Measurements from ENCODE around the gene FEN1.

Gene FEN1

DNA sequence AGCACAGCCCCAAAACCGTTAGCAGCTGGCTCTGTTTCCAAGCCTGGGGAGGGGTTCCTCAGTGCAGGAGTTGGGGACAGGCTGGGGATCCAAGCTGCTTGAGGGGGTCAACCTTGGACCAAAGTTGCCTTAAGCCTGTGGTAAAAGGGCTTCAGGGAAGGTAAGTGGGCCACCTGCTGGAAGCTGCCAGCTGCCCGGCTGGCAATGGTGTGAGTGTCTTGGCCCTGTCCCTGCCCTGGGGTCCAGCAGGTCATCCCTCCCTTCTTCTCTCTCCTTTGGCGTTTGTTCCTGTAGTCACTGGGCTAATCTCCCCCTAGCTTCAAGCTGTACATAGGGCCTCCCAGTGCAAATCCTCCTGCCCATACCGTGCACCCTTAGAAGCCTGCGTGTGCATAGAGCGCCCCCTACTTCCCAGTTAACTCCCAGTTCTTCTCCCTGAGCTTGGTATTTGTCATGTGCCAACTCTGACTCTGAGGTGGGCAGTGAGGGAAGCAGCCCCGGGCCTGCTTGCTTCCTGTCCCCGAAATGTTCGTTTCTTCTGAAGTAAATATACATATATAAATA lies 4.7 kb upstream of the FEN1 start:
- Histone ChIP-seq H2BK5ac (ENCODE audit: low read length) (no peak overlapping the region), H3K4me1 (ENCODE audit: control insufficient read depth in 2 of 2, insufficient read depth in 1 of 2, low read depth in 1 of 2, low read length in 2 of 2) (peaks cover under 1 to 3% of the 10 kb centered on the region in 2 donors), H3K4me3 (ENCODE audit: low read length in 2 of 2) (no peak overlapping the region), H3K9ac (ENCODE audit: low read depth, low read length, poor library complexity) (no peak overlapping the region), H4K8ac (ENCODE audit: low read depth, low read length) (no peak overlapping the region), H4K91ac (ENCODE audit: low read depth, low read length, poor library complexity) (no peak overlapping the region), H3K4ac (ENCODE audit: low read length) (no peak overlapping the region), H3K9me3 (replicated peaks in 1 of 2; ENCODE audit: control insufficient read depth in 2 of 2, insufficient read depth in 1 of 2, low read depth in 1 of 2, low read length in 2 of 2) (no peaks in the 10 kb centered on the region), H2AK5ac (ENCODE audit: low read depth, low read length) (no peak overlapping the region), H2BK120ac (ENCODE audit: low read depth, low read length) (no peak overlapping the region), H3K27me3 (ENCODE audit: control insufficient read depth in 3 of 3, insufficient read depth in 3 of 3, low read depth in 1 of 3, low read length in 3 of 3) (no peaks in the 10 kb centered on the region), H2AFZ (ENCODE audit: low read length) (no peak overlapping the region), H3K4me2 (ENCODE audit: insufficient read depth, low read length, poor library complexity, severe bottlenecking) (no peak overlapping the region), H3K36me3 (replicated peaks in 1 of 2; ENCODE audit: control insufficient read depth in 2 of 2, insufficient read depth in 2 of 2, low read length in 2 of 2) (peaks cover 55 to 76% of the 10 kb centered on the region in 2 donors), H2BK12ac (ENCODE audit: low read length) (no peak overlapping the region), H3K18ac (ENCODE audit: low read length) (no peak overlapping the region), H3K27ac (replicated peaks; ENCODE audit: low read length) (no peak overlapping the region), H2BK15ac (ENCODE audit: low read length) (no peak overlapping the region), H3K23ac (ENCODE audit: low read depth, low read length, poor library complexity) (no peak overlapping the region), H3K14ac (ENCODE audit: low read length) (no peak overlapping the region), H3K79me1 (ENCODE audit: low read depth, low read length) (peaks cover 11% of the 10 kb centered on the region)
- WGBS, 2 donors (ENCODE audit: extremely low coverage in 2 of 2, insufficient read length in 2 of 2, insufficient replicate concordance in 1 of 2): no CpG with 5 or more reads among the region's 9 CpGs
- peak; percentile 30 for DNase-seq (ENCODE audit: low spot score)

DNA sequence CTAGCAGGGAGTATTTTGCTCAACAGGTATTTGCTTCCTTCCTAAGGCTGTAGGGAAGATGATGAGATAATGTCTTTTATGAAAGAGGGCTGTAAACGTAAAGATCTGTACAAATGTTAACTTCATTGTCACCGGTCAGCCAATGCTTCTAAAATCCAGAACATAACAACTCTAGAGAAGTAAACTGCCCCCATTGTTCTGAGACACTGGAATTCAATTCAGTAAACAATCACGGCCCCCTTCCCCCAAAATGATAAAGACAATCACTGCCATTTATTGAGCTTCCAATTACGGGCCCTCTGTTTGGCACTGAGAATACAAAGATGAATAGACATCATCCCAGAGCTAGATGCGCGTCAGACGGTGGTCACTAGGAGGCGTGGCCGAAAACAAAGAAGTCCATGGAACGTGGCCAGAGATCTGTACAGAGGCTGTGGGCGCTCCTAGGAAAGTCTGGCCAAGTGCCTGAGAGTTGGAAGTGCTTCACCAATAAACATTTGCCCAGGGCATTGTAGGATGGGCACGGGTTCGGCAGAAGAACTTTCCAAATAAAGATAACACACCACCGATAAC lies 888 bp upstream of the FEN1 start:
- no peak overlapping the region for H4K91ac ChIP-seq (ENCODE audit: low read depth, low read length, poor library complexity)
- H2AFZ ChIP-seq (ENCODE audit: low read length): peak overlapping the region; percentile 98
- no peak overlapping the region for H3K4ac ChIP-seq (ENCODE audit: low read length)
- H3K9ac ChIP-seq (ENCODE audit: low read depth, low read length, poor library complexity): no peak overlapping the region
- no peak overlapping the region for H2BK120ac ChIP-seq (ENCODE audit: low read depth, low read length)
- peaks cover 3 to 9% of the 10 kb centered on the region in 2 donors for H3K4me1 ChIP-seq (ENCODE audit: control insufficient read depth in 2 of 2, insufficient read depth in 1 of 2, low read depth in 1 of 2, low read length in 2 of 2)
- peak overlapping the region; percentile 96 for H2BK5ac ChIP-seq (ENCODE audit: low read length)
- H4K8ac ChIP-seq (ENCODE audit: low read depth, low read length): no peak overlapping the region
- H3K23ac ChIP-seq (ENCODE audit: low read depth, low read length, poor library complexity): no peak overlapping the region
- H2AK5ac ChIP-seq (ENCODE audit: low read depth, low read length): no peak overlapping the region
- H3K14ac ChIP-seq (ENCODE audit: low read length): no peak overlapping the region
- H3K4me2 ChIP-seq (ENCODE audit: insufficient read depth, low read length, poor library complexity, severe bottlenecking): peak overlapping the region; percentile 70
- H3K18ac ChIP-seq (ENCODE audit: low read length): no peak overlapping the region
- H2BK12ac ChIP-seq (ENCODE audit: low read length): no peak overlapping the region
- H3K79me1 ChIP-seq (ENCODE audit: low read depth, low read length): peaks cover 12% of the 10 kb centered on the region
- H3K27me3 ChIP-seq (ENCODE audit: control insufficient read depth in 3 of 3, insufficient read depth in 3 of 3, low read depth in 1 of 3, low read length in 3 of 3): no peaks in the 10 kb centered on the region
- peak; percentile 66 for DNase-seq (ENCODE audit: low spot score)
- H2BK15ac ChIP-seq (ENCODE audit: low read length): no peak overlapping the region
- no peaks in the 10 kb centered on the region for H3K9me3 ChIP-seq (replicated peaks in 1 of 2; ENCODE audit: control insufficient read depth in 2 of 2, insufficient read depth in 1 of 2, low read depth in 1 of 2, low read length in 2 of 2)
- peak overlapping the region; percentile 95 for H3K27ac ChIP-seq (replicated peaks; ENCODE audit: low read length)
- peak overlapping the region; percentile 93 to 98 for H3K4me3 ChIP-seq (ENCODE audit: low read length in 2 of 2)
- WGBS, 2 donors (ENCODE audit: extremely low coverage in 2 of 2, insufficient read length in 2 of 2, insufficient replicate concordance in 1 of 2): no CpG with 5 or more reads among the region's 14 CpGs
- peaks cover 49 to 67% of the 10 kb centered on the region in 2 donors for H3K36me3 ChIP-seq (replicated peaks in 1 of 2; ENCODE audit: control insufficient read depth in 2 of 2, insufficient read depth in 2 of 2, low read length in 2 of 2)

DNA sequence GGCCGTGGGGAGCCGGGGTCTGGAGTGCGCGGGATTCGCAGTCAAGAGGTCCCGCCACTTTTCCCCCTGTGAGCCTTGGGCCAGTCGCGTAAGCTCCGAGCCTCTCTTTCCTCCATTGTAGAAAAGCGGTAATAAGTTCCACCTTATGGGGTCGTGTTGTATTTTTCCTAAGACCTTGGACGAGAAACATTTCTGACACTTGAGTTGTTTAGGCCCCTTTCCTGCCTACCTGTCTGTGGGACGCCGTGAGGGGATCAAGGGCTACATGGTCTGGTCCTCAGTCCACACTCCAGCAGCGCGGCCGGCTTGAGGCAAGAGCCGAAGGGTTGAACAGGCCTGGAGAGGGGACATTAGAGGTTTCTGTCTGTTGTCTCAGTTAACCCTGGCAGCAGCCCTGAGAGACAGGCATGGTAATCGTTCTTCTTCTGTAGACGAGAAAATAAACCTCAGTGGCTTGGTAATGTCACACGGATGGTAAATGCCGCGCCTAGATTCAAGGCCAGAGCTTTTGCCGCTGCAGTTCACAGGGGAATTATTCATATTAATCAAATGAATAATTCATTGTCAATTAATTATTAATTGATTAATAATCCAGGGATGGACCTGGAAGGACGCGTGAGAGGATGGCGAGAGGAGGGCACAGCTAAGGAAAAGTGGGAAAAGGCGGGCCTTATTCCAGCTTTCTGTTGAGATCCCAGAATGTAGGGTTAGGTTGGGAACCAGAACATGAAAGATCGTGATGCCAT lies 545 bp downstream of the FEN1 start:
- no CpG with 5 or more reads among the region's 29 CpGs for WGBS, 2 donors (ENCODE audit: extremely low coverage in 2 of 2, insufficient read length in 2 of 2, insufficient replicate concordance in 1 of 2)
- no peak overlapping the region for H3K4ac ChIP-seq (ENCODE audit: low read length)

DNA sequence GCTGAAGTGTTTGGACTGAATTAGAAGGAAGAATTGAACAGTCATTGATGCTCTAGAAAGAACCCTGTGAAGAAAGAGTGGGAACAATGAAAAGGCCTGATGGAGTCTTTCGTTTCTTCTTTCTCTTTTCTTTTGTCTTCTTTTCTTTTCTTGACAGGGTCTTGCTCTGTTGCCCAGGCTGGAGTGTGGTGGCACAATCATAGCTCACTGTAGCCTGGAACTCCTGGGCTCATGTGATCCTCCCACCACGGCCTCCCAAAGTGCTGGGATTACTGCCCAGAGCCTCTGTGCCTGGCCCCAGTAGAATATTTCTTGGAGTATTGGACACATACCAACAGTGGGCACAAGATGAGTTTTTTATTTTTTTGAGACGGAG lies 1.1 kb downstream of the FEN1 start:
- no CpG with 5 or more reads among the region's 3 CpGs for WGBS, 2 donors (ENCODE audit: extremely low coverage in 2 of 2, insufficient read length in 2 of 2, insufficient replicate concordance in 1 of 2)
- no peak overlapping the region for H3K4ac ChIP-seq (ENCODE audit: low read length)
- peaks cover 3 to 11% of the 10 kb centered on the region in 2 donors for H3K4me1 ChIP-seq (ENCODE audit: control insufficient read depth in 2 of 2, insufficient read depth in 1 of 2, low read depth in 1 of 2, low read length in 2 of 2)
- peaks cover 35 to 67% of the 10 kb centered on the region in 2 donors for H3K36me3 ChIP-seq (replicated peaks in 1 of 2; ENCODE audit: control insufficient read depth in 2 of 2, insufficient read depth in 2 of 2, low read length in 2 of 2)
- H3K79me1 ChIP-seq (ENCODE audit: low read depth, low read length): peaks cover 12% of the 10 kb centered on the region
- no peak overlapping the region for H3K14ac ChIP-seq (ENCODE audit: low read length)
- no peak overlapping the region for H4K8ac ChIP-seq (ENCODE audit: low read depth, low read length)
- H3K23ac ChIP-seq (ENCODE audit: low read depth, low read length, poor library complexity): no peak overlapping the region
- no peak overlapping the region for H2AFZ ChIP-seq (ENCODE audit: low read length)
- H3K27me3 ChIP-seq (ENCODE audit: control insufficient read depth in 3 of 3, insufficient read depth in 3 of 3, low read depth in 1 of 3, low read length in 3 of 3): no peaks in the 10 kb centered on the region
- H3K9ac ChIP-seq (ENCODE audit: low read depth, low read length, poor library complexity): no peak overlapping the region
- H3K27ac ChIP-seq (replicated peaks; ENCODE audit: low read length): no peak overlapping the region
- no peak overlapping the region for H2BK15ac ChIP-seq (ENCODE audit: low read length)
- no peak overlapping the region for H2BK120ac ChIP-seq (ENCODE audit: low read depth, low read length)
- peak overlapping the region; percentile 40 to 98 for H3K4me3 ChIP-seq (ENCODE audit: low read length in 2 of 2)
- H2AK5ac ChIP-seq (ENCODE audit: low read depth, low read length): no peak overlapping the region
- H4K91ac ChIP-seq (ENCODE audit: low read depth, low read length, poor library complexity): no peak overlapping the region
- H3K18ac ChIP-seq (ENCODE audit: low read length): no peak overlapping the region
- no peak overlapping the region for H2BK12ac ChIP-seq (ENCODE audit: low read length)
- no peak for DNase-seq (ENCODE audit: low spot score)
- H2BK5ac ChIP-seq (ENCODE audit: low read length): no peak overlapping the region
- no peaks in the 10 kb centered on the region for H3K9me3 ChIP-seq (replicated peaks in 1 of 2; ENCODE audit: control insufficient read depth in 2 of 2, insufficient read depth in 1 of 2, low read depth in 1 of 2, low read length in 2 of 2)
- H3K4me2 ChIP-seq (ENCODE audit: insufficient read depth, low read length, poor library complexity, severe bottlenecking): peak overlapping the region; percentile 67

More for the DNA sequence above, 545 bp downstream of the FEN1 start:
- peaks cover 39 to 67% of the 10 kb centered on the region in 2 donors for H3K36me3 ChIP-seq (replicated peaks in 1 of 2; ENCODE audit: control insufficient read depth in 2 of 2, insufficient read depth in 2 of 2, low read length in 2 of 2)
- peak overlapping the region; percentile 32 for H3K27ac ChIP-seq (replicated peaks; ENCODE audit: low read length)
- H3K4me1 ChIP-seq (ENCODE audit: control insufficient read depth in 2 of 2, insufficient read depth in 1 of 2, low read depth in 1 of 2, low read length in 2 of 2): peaks cover 3 to 11% of the 10 kb centered on the region in 2 donors
- H3K4me3 ChIP-seq (ENCODE audit: low read length in 2 of 2): peak overlapping the region; percentile 93 to 98
- peak overlapping the region; percentile 33 for H2AK5ac ChIP-seq (ENCODE audit: low read depth, low read length)
- H3K79me1 ChIP-seq (ENCODE audit: low read depth, low read length): peaks cover 12% of the 10 kb centered on the region
- no peak overlapping the region for H4K8ac ChIP-seq (ENCODE audit: low read depth, low read length)
- no peak overlapping the region for H4K91ac ChIP-seq (ENCODE audit: low read depth, low read length, poor library complexity)
- DNase-seq (ENCODE audit: low spot score): no peak
- no peak overlapping the region for H3K14ac ChIP-seq (ENCODE audit: low read length)
- H3K18ac ChIP-seq (ENCODE audit: low read length): peak overlapping the region; percentile 93
- peak overlapping the region; percentile 98 for H2AFZ ChIP-seq (ENCODE audit: low read length)
- no peak overlapping the region for H2BK12ac ChIP-seq (ENCODE audit: low read length)
- no peak overlapping the region for H2BK15ac ChIP-seq (ENCODE audit: low read length)
- peak overlapping the region; percentile 89 for H3K9ac ChIP-seq (ENCODE audit: low read depth, low read length, poor library complexity)
- peak overlapping the region; percentile 67 for H3K4me2 ChIP-seq (ENCODE audit: insufficient read depth, low read length, poor library complexity, severe bottlenecking)
- no peak overlapping the region for H2BK120ac ChIP-seq (ENCODE audit: low read depth, low read length)
- no peak overlapping the region for H3K23ac ChIP-seq (ENCODE audit: low read depth, low read length, poor library complexity)
- peak overlapping the region; percentile 96 for H2BK5ac ChIP-seq (ENCODE audit: low read length)
- H3K27me3 ChIP-seq (ENCODE audit: control insufficient read depth in 3 of 3, insufficient read depth in 3 of 3, low read depth in 1 of 3, low read length in 3 of 3): no peaks in the 10 kb centered on the region
- no peaks in the 10 kb centered on the region for H3K9me3 ChIP-seq (replicated peaks in 1 of 2; ENCODE audit: control insufficient read depth in 2 of 2, insufficient read depth in 1 of 2, low read depth in 1 of 2, low read length in 2 of 2)

Measured in neuronal stem cell (in vitro differentiated cells).